GM19467 (cell line): Measurements from ENCODE around the gene SZT2.
"Not testable (repeated sequence)": the region's sequence is repeated elsewhere in the genome, so short reads cannot be mapped to it uniquely, and the experiment has no call there.

ENCODE experiments used
- ATAC-seq: cut with Tn5 transposase; IDR thresholded peaks from one replicate; pipeline ENCODE4 v1.9.1; 2021; ENCODE audit warnings: mild to moderate bottlenecking, moderate library complexity; ENCODE audit not compliant: unreplicated experiment

Gene SZT2

DNA sequence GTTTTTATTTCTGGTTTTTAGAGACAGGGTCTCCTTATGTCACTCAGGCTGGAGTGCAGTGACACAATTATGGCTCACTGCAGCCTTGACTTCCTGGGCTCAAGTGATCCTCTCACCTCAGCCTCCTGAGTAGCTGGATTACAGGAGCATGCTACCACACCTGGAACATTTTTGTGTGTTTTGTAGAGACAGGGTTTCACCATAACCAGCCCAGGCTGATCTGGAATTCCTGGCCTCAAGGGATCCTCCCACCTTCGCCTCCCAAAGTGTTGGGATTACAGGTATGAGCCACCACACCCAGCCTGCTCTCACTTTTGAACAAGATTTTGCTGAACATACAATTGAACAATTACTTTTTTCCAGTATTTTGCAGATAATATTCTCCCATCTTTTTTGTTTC lies 88.0 kb downstream of the SZT2 start:
- no peak for ATAC-seq

GRCh38 chr1:43479414-43479813 lies 89.7 kb downstream of the SZT2 start:
- no peak for ATAC-seq

- ATAC-seq, result no peak
Observed at GRCh38 chr1:43481491-43481890, 91.8 kb downstream of the SZT2 start.

DNA sequence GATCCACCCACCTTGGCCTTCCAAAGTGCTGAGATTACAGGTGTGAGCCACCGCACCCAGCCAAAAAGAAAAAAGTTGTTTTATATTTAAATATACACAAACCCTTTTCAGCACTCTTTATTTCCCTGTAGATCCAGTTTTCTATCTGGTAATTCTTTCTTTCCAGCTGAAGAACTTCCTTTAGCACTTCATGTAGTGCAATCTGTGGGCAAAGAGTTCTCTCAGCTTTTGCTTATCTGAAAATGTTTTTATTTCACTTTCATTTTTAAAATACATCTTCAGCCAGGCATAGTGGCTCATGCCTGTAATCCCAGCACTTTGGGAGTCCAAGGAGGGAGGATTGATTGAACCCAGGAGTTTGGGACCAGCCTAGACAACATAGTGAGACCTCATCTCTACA lies 92.5 kb downstream of the SZT2 start:
- ATAC-seq, result no peak

DNA sequence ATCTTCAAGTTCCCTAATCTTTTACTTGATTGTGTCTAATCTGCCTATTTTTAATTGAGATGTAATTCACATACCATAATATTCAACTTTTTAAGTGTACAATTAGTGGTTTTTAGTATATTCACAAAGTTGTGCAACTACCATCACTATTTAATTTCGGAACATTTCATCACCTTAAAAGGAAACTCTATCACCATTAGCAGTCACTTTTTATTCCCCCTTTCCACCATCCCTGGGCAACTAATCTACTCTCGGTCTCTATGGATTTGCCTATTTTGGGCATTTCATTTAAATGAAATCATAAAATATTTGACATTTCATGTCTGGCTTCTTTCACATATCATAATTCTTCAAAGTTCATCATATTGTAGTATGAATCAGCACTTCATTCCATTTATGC lies 94.7 kb downstream of the SZT2 start:
- no peak for ATAC-seq

DNA sequence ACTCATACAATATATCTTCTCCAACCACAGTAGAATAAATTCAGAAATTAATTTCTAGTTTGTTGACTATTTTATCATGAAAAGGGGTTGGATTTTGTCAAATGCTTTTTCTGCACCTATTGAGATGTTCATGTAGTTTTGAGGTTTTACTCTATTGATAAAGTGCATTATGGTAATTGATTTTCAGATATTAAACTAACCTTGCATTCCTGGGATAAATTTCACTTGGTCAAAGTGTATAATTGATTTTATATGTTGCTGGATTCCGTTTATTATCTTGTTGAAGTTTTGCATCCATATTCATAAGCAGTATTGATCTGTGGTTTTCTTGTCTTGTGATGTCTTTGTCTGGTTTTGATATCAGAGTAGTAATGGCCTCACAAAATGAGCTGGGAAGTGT lies 98.5 kb downstream of the SZT2 start:
- ATAC-seq, result no peak

DNA sequence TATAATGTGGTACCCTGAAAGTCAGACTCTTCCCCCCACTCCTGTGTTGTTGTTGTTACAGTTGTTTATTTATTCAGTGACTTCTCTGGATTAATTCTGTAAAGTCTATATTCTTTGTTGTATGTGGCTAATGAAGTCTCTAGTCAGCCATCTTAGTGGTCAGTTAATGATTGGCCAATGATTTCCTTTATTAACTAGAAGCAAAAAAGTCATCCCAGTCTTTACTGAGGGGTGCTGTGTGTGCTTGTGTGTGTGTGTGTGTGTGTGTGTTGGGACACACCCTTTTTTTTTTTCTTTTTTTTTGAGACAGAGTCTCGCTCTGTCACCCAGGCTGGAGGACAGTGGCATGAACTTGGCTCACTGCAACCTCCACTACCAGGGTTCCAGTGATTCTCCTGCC lies 101.4 kb downstream of the SZT2 start:
- ATAC-seq, result no peak

GRCh38 chr1:43492826-43493225 lies 103.1 kb downstream of the SZT2 start:
- no peak for ATAC-seq

GRCh38 chr1:43493661-43494450 lies 104.2 kb downstream of the SZT2 start:
- ATAC-seq, result no peak

GRCh38 chr1:43495204-43495603 lies 105.5 kb downstream of the SZT2 start:
- ATAC-seq, result no peak

DNA sequence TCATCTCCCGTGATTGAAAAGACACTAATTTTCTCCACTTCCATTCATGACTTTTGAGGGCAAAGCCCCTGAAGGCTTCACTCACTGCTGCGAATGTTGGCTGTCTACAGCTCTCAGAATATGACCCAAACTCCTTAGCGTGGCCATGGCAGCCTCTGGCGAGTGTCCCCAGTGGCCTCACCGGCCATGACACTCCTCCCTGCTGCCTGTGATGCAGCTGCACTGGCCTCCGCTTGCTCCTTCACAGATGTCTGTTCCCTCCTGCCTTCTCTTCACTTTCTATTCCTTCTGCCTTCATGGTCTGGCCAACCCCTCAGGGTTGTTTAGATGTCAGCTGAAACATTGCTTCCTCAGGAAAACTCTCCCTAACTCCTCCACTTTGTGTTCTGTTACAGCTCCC lies 110.2 kb downstream of the SZT2 start:
- ATAC-seq, result no peak

- ATAC-seq, result not testable (repeated sequence)
Observed at GRCh38 chr1:43501806-43502205, 112.1 kb downstream of the SZT2 start.

- ATAC-seq, result no peak
Observed at GRCh38 chr1:43503534-43503933, 113.8 kb downstream of the SZT2 start.
